ENCODE data around the gene DYNLT2. TPM values are rescaled to one million over a fixed set of nuclear protein-coding genes. Genes with fewer than 3 reads are reported as not detected.

Gene DYNLT2
- total and polyA plus RNA-seq, 2 donors from 2014 or later, result 1.9 to 2.6 TPM

GRCh38 chr6:169800116-169800667, 48.8 kb upstream of the DYNLT2 start:
- FAIRE-seq, result no peak
- no peak overlapping the region for H3K9ac ChIP-seq (ENCODE audit: low read length in 3 of 3)
- H3K4me1 ChIP-seq (ENCODE audit: control insufficient read depth in 2 of 3, insufficient read depth in 2 of 3, low read depth in 1 of 3, low read length in 3 of 3), result peaks cover 0 to 4% (median 0%) of the 10 kb centered on the region in 3 donors
- no peaks in the 10 kb centered on the region for H3K9me3 ChIP-seq (ENCODE audit: control insufficient read depth in 2 of 3, insufficient read depth in 1 of 3, low read length in 3 of 3)
- no peak for DNase-seq
- no peaks in the 10 kb centered on the region for H3K27me3 ChIP-seq (ENCODE audit: control insufficient read depth, insufficient read depth, low read length)
- no peak for TF ChIP-seq CTCF (IDR thresholded peaks at IDR 0.05; ENCODE audit: borderline replicate concordance, extremely low read depth, insufficient read depth)
- no peaks in the 10 kb centered on the region for H3K36me3 ChIP-seq (ENCODE audit: control insufficient read depth in 2 of 3, insufficient read depth in 3 of 3, low read length in 3 of 3)
- H3K4me3 ChIP-seq (ENCODE audit: low read length in 3 of 3), result no peak overlapping the region
- no peak overlapping the region for H3K27ac ChIP-seq (ENCODE audit: low read depth in 2 of 2, low read length in 2 of 2)
- intact Hi-C loops (cut with DNase I), result no loop called here

- no peak for DNase-seq
- TF ChIP-seq CTCF (IDR thresholded peaks at IDR 0.05; ENCODE audit: borderline replicate concordance, extremely low read depth, insufficient read depth), result no peak
- Histone ChIP-seq H3K4me3 (ENCODE audit: low read length in 3 of 3) (no peak overlapping the region), H3K9me3 (ENCODE audit: control insufficient read depth in 2 of 3, insufficient read depth in 1 of 3, low read length in 3 of 3) (no peaks in the 10 kb centered on the region), H3K36me3 (ENCODE audit: control insufficient read depth in 2 of 3, insufficient read depth in 3 of 3, low read length in 3 of 3) (no peaks in the 10 kb centered on the region), H3K27me3 (ENCODE audit: control insufficient read depth, insufficient read depth, low read length) (no peaks in the 10 kb centered on the region), H3K27ac (ENCODE audit: low read depth in 2 of 2, low read length in 2 of 2) (no peak overlapping the region), H3K4me1 (ENCODE audit: control insufficient read depth in 2 of 3, insufficient read depth in 2 of 3, low read depth in 1 of 3, low read length in 3 of 3) (peaks cover 0 to 4% (median 0%) of the 10 kb centered on the region in 3 donors), H3K9ac (ENCODE audit: low read length in 3 of 3) (no peak overlapping the region)
- intact Hi-C loops (cut with DNase I), result no loop called here
- FAIRE-seq, result no peak
Observed at GRCh38 chr6:169799474-169799926, 48.1 kb upstream of the DYNLT2 start.

GRCh38 chr6:169798764-169799473, 47.5 kb upstream of the DYNLT2 start:
- Histone ChIP-seq H3K4me1 (ENCODE audit: control insufficient read depth in 2 of 3, insufficient read depth in 2 of 3, low read depth in 1 of 3, low read length in 3 of 3) (peaks cover 0 to 4% (median 0%) of the 10 kb centered on the region in 3 donors), H3K9ac (ENCODE audit: low read length in 3 of 3) (no peak overlapping the region), H3K27me3 (ENCODE audit: control insufficient read depth, insufficient read depth, low read length) (no peaks in the 10 kb centered on the region), H3K4me3 (ENCODE audit: low read length in 3 of 3) (no peak overlapping the region), H3K36me3 (ENCODE audit: control insufficient read depth in 2 of 3, insufficient read depth in 3 of 3, low read length in 3 of 3) (no peaks in the 10 kb centered on the region), H3K9me3 (ENCODE audit: control insufficient read depth in 2 of 3, insufficient read depth in 1 of 3, low read length in 3 of 3) (no peaks in the 10 kb centered on the region), H3K27ac (ENCODE audit: low read depth in 2 of 2, low read length in 2 of 2) (no peak overlapping the region)
- intact Hi-C loops (cut with DNase I), result no loop called here
- FAIRE-seq (no peak), DNase-seq (no peak)
- no peak for TF ChIP-seq CTCF (IDR thresholded peaks at IDR 0.05; ENCODE audit: borderline replicate concordance, extremely low read depth, insufficient read depth)
